ENCODE results near the gene JRKL. TPM values are rescaled to one million over a fixed set of nuclear protein-coding genes. Genes with fewer than 3 reads are reported as not detected.

The JRKL gene
- total RNA-seq, 1 donor from 2014 or later: 13.4 TPM

- H3K4me3 Mint-ChIP-seq (ENCODE audit: unreplicated experiment): peak overlapping the region; percentile 89
- FAIRE-seq (no peak), DNase-seq (ENCODE audit: low read depth) (no peak)
- Histone ChIP-seq H3K27me3 (ENCODE audit: insufficient read depth, low read length) (no peaks in the 10 kb centered on the region), H2AFZ (ENCODE audit: low read depth, low read length) (no peak overlapping the region), H3K9me3 (ENCODE audit: insufficient read depth, low read depth, low read length) (no peaks in the 10 kb centered on the region), H4K20me1 (ENCODE audit: insufficient read depth, low read length) (peaks cover 6% of the 10 kb centered on the region), H3K36me3 (ENCODE audit: insufficient read depth, low read length) (no peaks in the 10 kb centered on the region), H3K9ac (ENCODE audit: low read length) (no peak overlapping the region), H3K79me2 (ENCODE audit: insufficient read depth, low read length) (peaks cover 64% of the 10 kb centered on the region), H3K4me2 (ENCODE audit: low read length) (peak overlapping the region; percentile 24), H3K4me1 (ENCODE audit: insufficient read depth, low read length) (peaks cover 18% of the 10 kb centered on the region), H3K27ac (ENCODE audit: low read depth, low read length) (no peak overlapping the region), H3K4me3 (ENCODE audit: insufficient read depth, low read depth, low read length) (no peak overlapping the region)
- no peaks in the 10 kb centered on the region for H3K9me3 Mint-ChIP-seq (ENCODE audit: unreplicated experiment)
- H3K27ac Mint-ChIP-seq (ENCODE audit: unreplicated experiment): no peak overlapping the region
- peaks cover 4% of the 10 kb centered on the region for H3K4me1 Mint-ChIP-seq (ENCODE audit: low read depth, unreplicated experiment)
- no peak for TF ChIP-seq EZH2 (IDR thresholded peaks at IDR 0.05; ENCODE audit: insufficient read depth, low read length)
- H3K27me3 Mint-ChIP-seq (ENCODE audit: low read depth, unreplicated experiment): no peaks in the 10 kb centered on the region
- H3K36me3 Mint-ChIP-seq (ENCODE audit: low read depth, unreplicated experiment): no peaks in the 10 kb centered on the region
Measured at GRCh38 chr11:96391698-96392307, 2.0 kb downstream of the JRKL start.

- H3K4me3 ChIP-seq (ENCODE audit: insufficient read depth, low read depth, low read length): no peak overlapping the region
- no peaks in the 10 kb centered on the region for H3K27me3 ChIP-seq (ENCODE audit: insufficient read depth, low read length)
- no peaks in the 10 kb centered on the region for H3K27me3 Mint-ChIP-seq (ENCODE audit: low read depth, unreplicated experiment)
- H4K20me1 ChIP-seq (ENCODE audit: insufficient read depth, low read length): peaks cover 6% of the 10 kb centered on the region
- H3K36me3 ChIP-seq (ENCODE audit: insufficient read depth, low read length): no peaks in the 10 kb centered on the region
- H3K9me3 ChIP-seq (ENCODE audit: insufficient read depth, low read depth, low read length): no peaks in the 10 kb centered on the region
- TF ChIP-seq EZH2 (IDR thresholded peaks at IDR 0.05; ENCODE audit: insufficient read depth, low read length) (no peak), CTCF (IDR thresholded peaks at IDR 0.05; ENCODE audit: insufficient read depth, low read depth, low read length) (peak; percentile 86)
- H3K9me3 Mint-ChIP-seq (ENCODE audit: unreplicated experiment): no peaks in the 10 kb centered on the region
- no peak overlapping the region for H3K27ac Mint-ChIP-seq (ENCODE audit: unreplicated experiment)
- no peaks in the 10 kb centered on the region for H3K36me3 Mint-ChIP-seq (ENCODE audit: low read depth, unreplicated experiment)
- no peak overlapping the region for H3K27ac ChIP-seq (ENCODE audit: low read depth, low read length)
- peaks cover 43% of the 10 kb centered on the region for H3K79me2 ChIP-seq (ENCODE audit: insufficient read depth, low read length)
- peak; percentile 29 for DNase-seq (ENCODE audit: low read depth)
- no peak overlapping the region for H3K4me2 ChIP-seq (ENCODE audit: low read length)
- peaks cover 14% of the 10 kb centered on the region for H3K4me1 ChIP-seq (ENCODE audit: insufficient read depth, low read length)
- no peak overlapping the region for H2AFZ ChIP-seq (ENCODE audit: low read depth, low read length)
- no peak overlapping the region for H3K4me3 Mint-ChIP-seq (ENCODE audit: unreplicated experiment)
- peak overlapping the region; percentile 28 for H3K9ac ChIP-seq (ENCODE audit: low read length)
- peaks cover 4% of the 10 kb centered on the region for H3K4me1 Mint-ChIP-seq (ENCODE audit: low read depth, unreplicated experiment)
- peak; percentile 20 for FAIRE-seq
Measured at GRCh38 chr11:96393753-96394348, 4.0 kb downstream of the JRKL start.

GRCh38 chr11:96394773-96395172 lies 5.0 kb downstream of the JRKL start:
- H3K36me3 Mint-ChIP-seq (ENCODE audit: low read depth, unreplicated experiment): no peaks in the 10 kb centered on the region
- no peak overlapping the region for H2AFZ ChIP-seq (ENCODE audit: low read depth, low read length)
- TF ChIP-seq EZH2 (IDR thresholded peaks at IDR 0.05; ENCODE audit: insufficient read depth, low read length) (no peak), CTCF (IDR thresholded peaks at IDR 0.05; ENCODE audit: insufficient read depth, low read depth, low read length) (no peak)
- FAIRE-seq (peak; percentile 26), DNase-seq (ENCODE audit: low read depth) (no peak)
- no peak overlapping the region for H3K27ac Mint-ChIP-seq (ENCODE audit: unreplicated experiment)
- H3K4me1 ChIP-seq (ENCODE audit: insufficient read depth, low read length): peaks cover 12% of the 10 kb centered on the region
- no peak overlapping the region for H3K4me3 ChIP-seq (ENCODE audit: insufficient read depth, low read depth, low read length)
- H3K4me1 Mint-ChIP-seq (ENCODE audit: low read depth, unreplicated experiment): peaks cover 4% of the 10 kb centered on the region
- no peak overlapping the region for H3K4me2 ChIP-seq (ENCODE audit: low read length)
- no peak overlapping the region for H3K27ac ChIP-seq (ENCODE audit: low read depth, low read length)
- H4K20me1 ChIP-seq (ENCODE audit: insufficient read depth, low read length): peaks cover 6% of the 10 kb centered on the region
- no peaks in the 10 kb centered on the region for H3K9me3 Mint-ChIP-seq (ENCODE audit: unreplicated experiment)
- no peak overlapping the region for H3K9ac ChIP-seq (ENCODE audit: low read length)
- no peaks in the 10 kb centered on the region for H3K27me3 ChIP-seq (ENCODE audit: insufficient read depth, low read length)
- H3K27me3 Mint-ChIP-seq (ENCODE audit: low read depth, unreplicated experiment): no peaks in the 10 kb centered on the region
- H3K79me2 ChIP-seq (ENCODE audit: insufficient read depth, low read length): peaks cover 36% of the 10 kb centered on the region
- no peaks in the 10 kb centered on the region for H3K36me3 ChIP-seq (ENCODE audit: insufficient read depth, low read length)
- no peaks in the 10 kb centered on the region for H3K9me3 ChIP-seq (ENCODE audit: insufficient read depth, low read depth, low read length)
- no peak overlapping the region for H3K4me3 Mint-ChIP-seq (ENCODE audit: unreplicated experiment)

Data from astrocyte (in vitro differentiated cells and primary cell).